Stimulated activated CD4-positive, alpha-beta T cell treated with anti-CD3 and anti-CD28 coated beads, Interleukin-15, amount 100 ng/mL, for 48 hours (primary cell): ENCODE results near the gene CYTL1.

Experiments
- DNase-seq, 2 donors: peaks; one replicate each; pipeline ENCODE4 v3.0.0-alpha.2; 2020; ENCODE audit warnings: low read depth in 2 of 2

CYTL1 gene

DNA sequence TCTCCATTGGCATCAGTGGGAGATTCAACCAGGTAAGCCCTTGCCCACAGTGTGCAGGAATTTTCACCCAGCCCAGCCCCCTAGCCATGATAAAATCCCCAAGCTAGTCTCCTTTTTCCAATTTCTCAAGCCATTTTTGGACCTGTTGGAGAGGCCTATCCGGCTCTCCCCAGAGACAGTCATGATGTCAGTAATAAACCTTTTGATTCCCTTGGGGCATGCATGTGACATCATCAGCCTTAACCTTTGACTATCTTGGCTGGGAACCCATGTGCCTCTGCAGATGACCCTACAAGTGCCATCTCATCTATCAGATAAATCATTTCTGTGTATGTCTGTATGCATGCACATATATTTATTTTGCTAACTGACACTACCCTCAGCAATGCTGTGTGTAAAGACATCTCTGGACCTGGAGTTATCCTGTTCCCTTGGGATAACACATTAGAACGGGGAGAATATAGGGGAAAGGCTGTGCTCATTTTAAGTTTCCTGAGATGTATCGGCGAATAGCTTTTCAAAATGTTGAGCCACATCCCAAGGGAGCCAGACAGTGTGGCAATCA, 51.0 kb downstream of the CYTL1 start:
- DNase-seq = no peak
